Caco-2 (cell line): ENCODE measurements around the gene TXLNB. TPM values are rescaled to one million over a fixed set of nuclear protein-coding genes. Genes with fewer than 3 reads are reported as not detected.

ENCODE experiments used
- BruUV-seq: library from RNA; stranded (reverse); fragments of 400-500 nt; replicated peaks from 2 replicates; lab custom pipeline; 2021; lab: Mats Ljungman, UMichigan
- CTCF ChIA-PET: fragments of 300-600 bp; sonication (Branson Sonifier 250); formaldehyde crosslinking; loops from one replicate; lab custom pipeline; 2022; ENCODE audit warnings: antibody characterized with exemption; lab: Charles Lee
- POLR2A ChIA-PET: fragments of 300-600 bp; sonication (Branson Sonifier 250); formaldehyde crosslinking; loops from one replicate; lab custom pipeline; 2022; ENCODE audit warnings: antibody characterized with exemption; lab: Charles Lee
- DNase-seq, 2 experiments: peaks; one replicate each; pipeline versions ENCODE4 v3.0.0 to v3.0.0-alpha.2; 2020 to 2022
- H3K27me3 ChIP-seq: replicated peaks from 2 replicates; pipeline ENCODE4 v1.6.0; 2011; ENCODE audit warnings: low read length; ENCODE audit not compliant: control insufficient read depth, insufficient read depth
- H3K36me3 ChIP-seq: 2 replicates; pipeline ENCODE4 v1.5.1; 2011; ENCODE audit warnings: low read length; ENCODE audit not compliant: control insufficient read depth, insufficient read depth
- H3K4me1 ChIP-seq: fragments of 250-450 bp; sonication (Bioruptor Pico); 2 replicates; pipeline ENCODE4 v1.5.1; 2020; ENCODE audit warnings: mild to moderate bottlenecking
- H3K4me3 ChIP-seq: 2 replicates; pipeline ENCODE4 v1.5.1; 2011; ENCODE audit warnings: low read depth, mild to moderate bottlenecking, control low read depth, low read length
- H3K9me3 ChIP-seq: fragments of 250-450 bp; sonication (Bioruptor Pico); 2 replicates; pipeline ENCODE4 v1.5.1; 2020; ENCODE audit warnings: mild to moderate bottlenecking, moderate library complexity
- H3K27ac Mint-ChIP-seq: one replicate; pipeline ENCODE4 v1.8.0; 2022; ENCODE audit warnings: mixed read lengths; ENCODE audit not compliant: unreplicated experiment
- H3K27me3 Mint-ChIP-seq: one replicate; pipeline ENCODE4 v1.8.0; 2022; ENCODE audit warnings: mixed read lengths; ENCODE audit not compliant: insufficient read depth, unreplicated experiment
- H3K36me3 Mint-ChIP-seq: one replicate; pipeline ENCODE4 v1.8.0; 2022; ENCODE audit warnings: mild to moderate bottlenecking, mixed read lengths; ENCODE audit not compliant: insufficient read depth, unreplicated experiment
- H3K4me1 Mint-ChIP-seq: one replicate; pipeline ENCODE4 v1.8.0; 2022; ENCODE audit warnings: low read depth, mixed read lengths; ENCODE audit not compliant: unreplicated experiment
- H3K4me3 Mint-ChIP-seq: one replicate; pipeline ENCODE4 v1.8.0; 2022; ENCODE audit warnings: mild to moderate bottlenecking, moderate library complexity, mixed read lengths; ENCODE audit not compliant: unreplicated experiment
- H3K9me3 Mint-ChIP-seq: one replicate; pipeline ENCODE4 v1.8.0; 2022; ENCODE audit warnings: mixed read lengths; ENCODE audit not compliant: unreplicated experiment
- CTCF ChIP-seq, 2 experiments: fragments of 200-600 bp in 1 of 2; IDR thresholded peaks; 1 replicate in 1 of 2; 2 replicates in 1 of 2; pipeline versions ENCODE4 v1.5.1 to v1.8.0; 2011 to 2022; ENCODE audit warnings: antibody characterized with exemption in 1 of 2, control low read depth in 1 of 2, inconsistent platforms in 1 of 2, low read depth in 1 of 2, low read length in 1 of 2, mild to moderate bottlenecking in 1 of 2, moderate library complexity in 1 of 2; ENCODE audit not compliant: insufficient read depth in 1 of 2, severe bottlenecking in 1 of 2, unreplicated experiment in 1 of 2
- intact Hi-C: fragments of 100-400 bp; cut with micrococcal nuclease; formaldehyde crosslinking; loops from one replicate; pipeline ENCODE4 v1.10.0; 2022; ENCODE audit not compliant: unreplicated experiment
- total RNA-seq: library from RNA; stranded (reverse); gene quantifications from 2 replicates; pipeline ENCODE4 v1.2.3, GENCODE V29; 2022

The TXLNB gene
- total RNA-seq, 1 experiment from 2014 or later = not detected

GRCh38 chr6:139257291-139257690 is 34.5 kb downstream of the TXLNB start:
- no peaks in the 10 kb centered on the region for H3K9me3 Mint-ChIP-seq
- no peaks in the 10 kb centered on the region for H3K36me3 Mint-ChIP-seq
- H3K4me1 Mint-ChIP-seq = no peaks in the 10 kb centered on the region
- no peak overlapping the region for H3K27ac Mint-ChIP-seq
- H3K4me3 Mint-ChIP-seq = no peak overlapping the region
- Histone ChIP-seq H3K36me3 (no peaks in the 10 kb centered on the region), H3K9me3 (no peaks in the 10 kb centered on the region), H3K27me3 (no peaks in the 10 kb centered on the region), H3K4me3 (no peak overlapping the region), H3K4me1 (no peaks in the 10 kb centered on the region)
- no peak for TF ChIP-seq CTCF (IDR thresholded peaks at IDR 0.05; ENCODE audit: insufficient read depth in 1 of 2, low read depth in 1 of 2, low read length in 1 of 2, severe bottlenecking in 1 of 2, unreplicated experiment in 1 of 2)
- no peak for DNase-seq
- H3K27me3 Mint-ChIP-seq = peaks cover 3% of the 10 kb centered on the region
- CTCF ChIA-PET = interaction anchor here (0.7 to 1.4 kb wide), 2 partner anchors 38 to 107 kb away, joined by 3 to 4 read pairs; no protein-coding TSS in a partner anchor
- BruUV-seq = no TSS peak
- POLR2A ChIA-PET = no interaction called here
- intact Hi-C loops = no loop called here

- DNase-seq = no peak
- no peaks in the 10 kb centered on the region for H3K36me3 ChIP-seq
- H3K36me3 Mint-ChIP-seq = no peaks in the 10 kb centered on the region
- ChIA-PET CTCF (no interaction called here), POLR2A (no interaction called here)
- BruUV-seq = no TSS peak
- H3K27me3 ChIP-seq = no peaks in the 10 kb centered on the region
- no peaks in the 10 kb centered on the region for H3K4me1 Mint-ChIP-seq
- TF ChIP-seq CTCF (IDR thresholded peaks at IDR 0.05; ENCODE audit: insufficient read depth in 1 of 2, low read depth in 1 of 2, low read length in 1 of 2, severe bottlenecking in 1 of 2, unreplicated experiment in 1 of 2) = no peak
- H3K4me3 ChIP-seq = no peak overlapping the region
- H3K27me3 Mint-ChIP-seq = peaks cover 3% of the 10 kb centered on the region
- intact Hi-C loops = no loop called here
- H3K4me3 Mint-ChIP-seq = no peak overlapping the region
- H3K9me3 ChIP-seq = no peaks in the 10 kb centered on the region
- H3K4me1 ChIP-seq = no peaks in the 10 kb centered on the region
- H3K9me3 Mint-ChIP-seq = no peaks in the 10 kb centered on the region
- no peak overlapping the region for H3K27ac Mint-ChIP-seq
Measured at GRCh38 chr6:139256087-139256486, 35.7 kb downstream of the TXLNB start.

GRCh38 chr6:139254196-139254595 is 37.6 kb downstream of the TXLNB start:
- POLR2A ChIA-PET = no interaction called here
- no peaks in the 10 kb centered on the region for H3K36me3 Mint-ChIP-seq
- intact Hi-C loops = loop anchor here (5.0 kb wide), 1 partner anchor 93 kb away; no protein-coding TSS in a partner anchor

More at GRCh38 chr6:139254196-139254595, 37.6 kb downstream of the TXLNB start:
- H3K4me1 ChIP-seq = no peaks in the 10 kb centered on the region
- no peak overlapping the region for H3K27ac Mint-ChIP-seq
- no peak for TF ChIP-seq CTCF (IDR thresholded peaks at IDR 0.05; ENCODE audit: insufficient read depth in 1 of 2, low read depth in 1 of 2, low read length in 1 of 2, severe bottlenecking in 1 of 2, unreplicated experiment in 1 of 2)
- no peaks in the 10 kb centered on the region for H3K4me1 Mint-ChIP-seq
- CTCF ChIA-PET = no interaction called here
- H3K36me3 ChIP-seq = no peaks in the 10 kb centered on the region
- BruUV-seq = no TSS peak
- no peaks in the 10 kb centered on the region for H3K27me3 ChIP-seq
- H3K9me3 Mint-ChIP-seq = no peaks in the 10 kb centered on the region
- no peak overlapping the region for H3K4me3 ChIP-seq
- H3K9me3 ChIP-seq = no peaks in the 10 kb centered on the region
- no peak overlapping the region for H3K4me3 Mint-ChIP-seq
- DNase-seq = no peak
- no peaks in the 10 kb centered on the region for H3K27me3 Mint-ChIP-seq
